T-helper 2 cell treated with Interferon-gamma antibody and Interleukin-4, amounts not matched to agents 100 ng/mL and 5 ng/mL, for 36 hours (primary cell): ENCODE measurements around the gene ZNHIT6. TPM values are rescaled to one million over a fixed set of nuclear protein-coding genes. Genes with fewer than 3 reads are reported as not detected.

ENCODE experiments used
- intact Hi-C: fragments of 100-400 bp; cut with micrococcal nuclease; formaldehyde crosslinking; loops from one replicate; pipeline ENCODE4 v1.15.1; 2023
- total RNA-seq: library from RNA; stranded (reverse); gene quantifications from 2 replicates; pipeline ENCODE4 v1.2.3, GENCODE V29; 2022

The ZNHIT6 gene
- total RNA-seq, 1 donor from 2014 or later = 21.3 TPM

DNA sequence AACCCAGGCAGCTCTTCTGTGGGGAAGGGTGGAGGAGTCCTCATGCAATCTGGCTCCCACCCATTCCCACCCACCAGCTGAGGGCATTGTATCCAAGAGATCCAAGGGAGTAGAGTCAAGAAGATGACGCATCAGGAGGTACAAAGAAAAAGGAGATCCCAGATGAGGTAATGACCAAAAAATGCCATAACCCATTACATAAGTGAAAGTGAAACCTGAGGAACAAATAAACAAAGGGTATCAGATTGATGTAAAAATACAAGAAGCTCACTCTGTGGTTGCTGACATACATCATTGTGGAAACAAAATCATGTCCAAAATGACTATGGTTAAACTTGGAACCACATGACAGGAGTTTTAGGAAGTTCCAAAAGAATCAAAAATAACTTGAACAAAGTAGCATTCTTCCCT, 85.2 kb downstream of the ZNHIT6 start:
- intact Hi-C loops = loop anchor here (5.0 kb wide), 1 partner anchor 84 kb away; the partner anchor contains the start of gene ZNHIT6

DNA sequence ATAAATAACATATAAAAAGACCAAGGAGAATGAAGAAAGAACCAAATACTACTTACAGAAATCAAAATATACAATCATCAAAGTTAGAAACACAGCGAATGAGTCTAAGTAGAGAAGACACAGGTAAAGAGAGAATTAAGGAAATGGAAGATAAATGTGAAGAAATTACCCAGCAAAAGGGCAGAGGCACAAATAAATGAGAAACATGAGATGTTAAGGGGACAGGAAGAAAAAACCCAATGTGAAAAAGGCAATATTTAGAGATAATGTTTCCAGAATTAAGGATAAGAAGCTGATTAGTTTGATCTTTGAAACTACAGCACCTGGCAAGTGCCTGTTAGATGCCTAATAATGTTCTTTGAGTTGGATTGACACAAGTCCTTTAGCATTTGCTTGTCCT, 86.8 kb downstream of the ZNHIT6 start:
- intact Hi-C loops = loop anchor here (5.0 kb wide), 1 partner anchor 86 kb away; the partner anchor contains the start of gene ZNHIT6

DNA sequence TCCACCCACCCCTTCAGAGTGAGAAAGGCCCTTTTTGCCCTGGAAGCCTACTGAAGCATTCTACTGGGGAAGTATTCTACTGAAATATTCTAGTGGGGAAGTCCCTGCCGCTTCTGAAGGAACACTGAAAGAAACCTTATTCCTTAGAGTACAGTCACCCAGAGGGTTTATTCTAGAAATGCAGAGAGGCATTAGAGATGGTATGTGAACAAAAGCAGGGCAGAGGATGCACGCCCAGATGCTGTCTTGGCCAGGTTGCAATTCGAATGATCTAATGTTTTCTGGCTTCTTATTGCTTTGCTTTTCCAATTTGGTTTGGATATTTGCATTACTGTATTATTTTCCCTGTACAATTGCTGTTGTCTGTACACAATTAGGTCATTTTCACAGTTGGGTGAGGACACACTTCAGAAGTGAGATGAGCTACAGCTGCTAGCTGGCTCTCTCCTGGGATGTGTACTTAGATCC, 90.6 kb downstream of the ZNHIT6 start:
- intact Hi-C loops = no loop called here

DNA sequence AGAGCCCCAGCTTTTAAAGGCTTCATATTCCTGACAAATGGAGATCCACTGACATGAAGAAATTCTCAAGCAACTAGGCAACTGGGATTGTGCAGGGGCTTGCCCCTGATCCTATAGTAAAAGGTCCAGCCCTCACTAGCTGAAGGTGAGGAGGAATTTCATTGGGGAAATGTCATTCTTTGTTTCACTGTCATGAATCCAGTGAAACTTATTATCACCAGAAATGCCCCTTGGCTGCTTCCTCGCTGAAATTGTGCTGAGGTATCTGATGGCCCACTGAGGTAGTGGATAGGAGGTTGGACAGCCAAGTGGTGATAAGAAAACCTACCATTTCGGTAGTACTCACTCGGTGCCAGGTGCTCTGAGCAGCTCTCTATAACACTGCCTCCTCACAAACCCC, 91.5 kb downstream of the ZNHIT6 start:
- intact Hi-C loops = no loop called here

DNA sequence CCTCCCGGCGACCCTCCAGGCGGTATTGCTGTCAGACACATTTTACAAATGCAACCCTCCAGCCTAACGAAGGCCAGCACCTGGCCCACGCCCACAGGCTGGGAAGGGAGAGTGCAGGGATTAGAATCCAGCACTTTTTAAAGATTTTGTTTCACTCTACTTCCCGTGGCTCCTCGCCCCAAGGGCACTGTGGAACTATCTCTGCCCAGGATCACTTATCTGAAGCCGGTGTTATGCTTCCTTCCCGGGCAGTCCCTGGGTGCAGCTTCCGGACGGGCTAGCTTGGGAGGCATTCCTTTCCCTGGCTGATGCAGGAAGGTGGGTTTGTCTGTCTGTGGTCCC, 91.9 kb downstream of the ZNHIT6 start:
- intact Hi-C loops = no loop called here

DNA sequence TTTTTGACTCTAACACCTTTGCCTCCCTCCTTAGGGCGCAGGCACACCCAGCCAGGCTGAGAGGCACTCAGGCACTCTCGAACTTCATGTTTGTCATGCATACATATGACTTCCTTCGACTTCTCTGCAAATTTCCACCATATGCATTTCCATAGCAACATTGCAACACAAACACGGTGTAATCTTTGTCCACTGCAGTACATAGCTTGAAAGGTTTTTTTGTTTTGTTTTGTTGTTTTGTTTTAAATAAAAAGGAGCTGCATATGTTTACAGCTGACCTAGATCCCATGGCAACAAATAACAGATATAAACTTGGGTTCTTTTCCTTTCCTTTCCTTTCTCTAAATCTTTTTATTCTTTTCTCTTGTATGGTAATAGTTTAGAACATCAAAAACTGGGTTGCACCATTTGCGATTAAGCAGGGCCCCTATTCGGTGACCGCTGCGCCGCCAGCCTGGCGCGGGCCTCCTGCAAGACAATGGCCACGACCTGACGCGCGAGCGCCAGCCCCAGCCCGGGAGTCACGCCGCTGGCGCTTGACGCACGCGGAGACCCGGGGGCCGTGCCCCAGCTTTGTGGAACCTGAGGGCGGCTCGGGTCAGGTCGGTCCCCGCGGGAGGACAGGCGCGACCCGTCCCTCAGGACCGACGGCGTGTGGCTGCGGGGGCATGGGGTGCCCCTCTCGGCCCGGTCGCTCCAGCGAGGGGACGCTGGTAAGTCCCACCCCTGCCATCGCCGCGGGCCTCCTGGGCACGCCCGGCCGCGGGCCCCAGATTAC, 92.5 kb downstream of the ZNHIT6 start:
- intact Hi-C loops = no loop called here

DNA sequence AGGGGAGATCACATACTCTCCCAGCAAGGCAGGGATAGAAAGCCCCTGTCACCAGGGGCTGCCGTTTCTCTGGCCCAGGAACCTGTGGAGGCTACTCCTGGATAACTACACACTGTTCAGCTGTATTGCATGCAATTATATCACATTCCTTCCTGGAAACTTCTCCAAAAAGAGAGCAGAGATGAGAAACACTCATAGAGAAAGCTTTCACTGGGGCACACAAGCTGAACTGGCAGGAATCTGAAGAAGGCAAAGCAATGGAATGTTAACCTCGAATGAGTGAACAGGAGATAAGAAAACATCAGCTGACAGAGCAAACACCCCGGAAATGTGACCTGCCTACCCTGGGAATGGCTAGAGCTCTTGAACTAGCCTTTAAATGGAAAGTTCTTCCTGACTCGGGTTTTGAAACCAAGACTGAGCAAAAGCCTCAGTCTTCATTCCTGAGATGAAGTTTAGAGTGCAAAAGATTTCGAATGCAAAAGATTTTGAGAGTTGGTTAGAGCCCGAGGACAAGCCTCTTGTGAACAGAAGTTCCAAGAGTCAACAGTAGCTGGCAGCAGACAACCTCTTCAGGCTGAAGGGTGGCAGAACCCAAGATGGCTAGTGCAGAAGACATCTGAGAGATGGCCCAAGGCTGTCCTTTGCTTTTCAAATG, 95.4 kb downstream of the ZNHIT6 start:
- intact Hi-C loops = loop anchor here (2.0 kb wide), 1 partner anchor 406 kb away; no protein-coding TSS in a partner anchor

DNA sequence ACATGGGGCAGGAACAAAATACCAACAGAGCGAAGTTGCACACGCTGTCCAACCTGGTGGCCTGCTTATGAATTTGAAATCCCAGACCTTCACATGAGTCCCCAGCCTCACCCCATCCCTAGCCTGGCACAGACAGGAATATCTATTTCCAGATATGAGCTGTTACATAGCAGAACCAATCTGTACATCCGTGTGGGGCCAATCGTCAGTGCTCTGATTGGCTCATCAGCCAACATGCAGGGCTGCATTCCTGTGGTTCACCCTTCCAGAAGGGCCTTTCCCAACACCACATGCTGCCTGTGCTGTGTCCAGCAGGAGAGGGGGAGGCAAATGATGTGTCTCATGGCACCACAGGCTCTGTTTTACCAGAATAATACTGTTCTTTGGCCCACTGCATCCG, 96.4 kb downstream of the ZNHIT6 start:
- intact Hi-C loops = loop anchor here (2.0 kb wide), 1 partner anchor 407 kb away; no protein-coding TSS in a partner anchor

DNA sequence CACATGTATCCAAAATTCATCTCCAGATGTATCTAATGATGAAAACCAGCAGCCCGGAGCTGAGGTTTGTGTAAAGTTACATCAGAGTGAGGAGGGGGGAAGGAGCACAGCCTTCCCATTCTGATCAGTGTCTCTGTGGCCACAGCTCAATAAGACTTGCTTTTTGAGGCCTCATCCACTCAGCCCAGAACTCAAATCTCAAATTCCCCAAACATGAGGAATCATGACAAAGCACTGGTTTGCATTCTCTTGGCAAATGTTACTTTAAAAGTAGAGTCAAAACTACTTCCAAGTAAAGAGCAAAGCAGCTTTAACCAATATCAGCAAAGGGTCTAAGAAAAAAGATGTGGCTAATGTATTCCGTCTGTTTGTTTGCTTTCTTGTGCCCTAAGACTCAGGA, 96.8 kb downstream of the ZNHIT6 start:
- intact Hi-C loops = no loop called here

DNA sequence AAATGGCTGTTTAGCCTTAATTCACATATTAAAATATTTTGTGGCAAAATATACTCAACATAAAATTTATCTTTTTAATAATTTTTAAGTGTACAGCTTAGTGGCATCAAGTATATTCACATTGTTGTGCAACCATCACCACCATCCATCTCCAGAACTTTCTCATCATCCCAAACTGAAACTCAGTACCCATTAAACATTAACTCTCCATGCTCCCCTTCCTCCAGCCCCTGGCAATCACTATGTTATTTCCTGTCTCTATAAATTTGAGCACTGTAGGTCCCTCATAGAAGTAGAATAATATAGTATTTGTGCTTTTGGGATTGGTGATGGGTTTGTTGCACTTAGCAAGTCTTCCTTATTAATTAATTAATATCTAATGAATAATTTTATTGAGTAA, 98.3 kb downstream of the ZNHIT6 start:
- intact Hi-C loops = no loop called here

DNA sequence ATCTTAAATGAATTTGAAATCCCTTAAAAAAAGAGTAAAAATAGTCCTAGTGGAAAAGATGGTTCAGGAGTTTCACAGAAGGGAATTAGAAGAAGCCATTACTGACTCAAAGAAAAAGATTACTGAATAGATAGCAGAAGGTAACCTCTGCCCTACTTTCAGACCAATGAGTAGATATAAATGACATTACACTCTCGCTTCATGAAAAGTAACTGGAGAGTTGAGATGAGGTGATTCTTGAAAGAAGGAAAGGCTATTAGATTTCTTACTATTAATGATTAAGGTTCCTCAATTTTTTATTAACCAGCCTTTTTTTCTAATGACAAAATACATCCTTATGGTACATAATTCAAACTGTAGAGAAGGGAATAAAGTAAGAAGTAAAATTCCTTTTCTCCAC, 99.4 kb downstream of the ZNHIT6 start:
- intact Hi-C loops = no loop called here

DNA sequence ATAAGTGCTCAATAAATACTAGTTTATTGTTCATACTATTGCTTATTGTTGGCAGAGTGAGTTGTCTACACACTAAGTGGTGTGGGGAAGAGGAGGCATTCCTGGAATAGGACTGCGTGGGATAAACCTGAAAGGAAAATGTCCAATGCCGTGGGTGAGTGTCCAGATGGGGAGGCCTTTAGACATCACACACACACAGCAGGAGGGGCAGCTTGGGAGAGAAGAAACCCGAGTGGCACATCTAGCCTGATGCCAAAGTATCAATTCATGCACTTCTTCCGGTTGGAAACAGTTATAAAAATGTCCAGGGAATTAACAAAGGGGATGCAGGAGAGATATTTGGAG, 100.3 kb downstream of the ZNHIT6 start:
- intact Hi-C loops = no loop called here

DNA sequence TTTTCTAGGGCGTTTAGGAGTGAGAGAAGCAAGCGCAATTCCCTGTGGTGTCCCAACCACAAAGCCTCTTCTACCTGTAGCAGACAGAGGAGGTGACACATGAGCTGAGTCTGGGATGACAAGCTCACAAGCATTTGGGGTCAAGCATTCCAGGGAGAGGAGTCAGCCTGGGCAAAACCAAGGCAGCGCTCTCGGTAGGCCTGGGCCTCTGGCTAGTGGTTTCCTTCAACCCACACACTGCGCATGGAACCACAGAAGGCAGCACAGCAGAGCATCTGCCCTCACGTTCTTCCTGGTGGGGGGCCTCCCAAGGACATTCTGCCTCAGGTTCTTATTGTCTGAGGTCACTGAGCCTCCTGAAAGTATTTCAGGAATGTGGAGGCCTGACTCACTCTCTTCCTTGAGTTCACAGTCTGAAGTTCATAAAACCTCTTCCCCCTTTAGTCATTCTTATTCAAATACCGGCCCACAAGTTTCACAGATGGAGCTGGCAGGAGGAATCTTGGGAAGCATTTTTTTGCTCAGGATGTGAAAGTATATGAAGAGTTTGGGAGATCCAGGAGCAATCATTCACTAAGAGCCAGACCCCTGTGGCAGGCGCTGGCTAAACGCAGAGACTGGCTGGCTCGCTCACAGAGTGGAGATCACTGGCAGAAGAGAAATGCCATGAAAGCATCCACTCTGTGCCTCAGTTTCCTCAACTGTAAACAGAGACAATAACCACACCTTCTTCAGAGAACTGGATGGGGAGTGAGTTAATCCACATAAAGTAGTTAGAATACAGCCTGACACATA, 100.9 kb downstream of the ZNHIT6 start:
- intact Hi-C loops = no loop called here

DNA sequence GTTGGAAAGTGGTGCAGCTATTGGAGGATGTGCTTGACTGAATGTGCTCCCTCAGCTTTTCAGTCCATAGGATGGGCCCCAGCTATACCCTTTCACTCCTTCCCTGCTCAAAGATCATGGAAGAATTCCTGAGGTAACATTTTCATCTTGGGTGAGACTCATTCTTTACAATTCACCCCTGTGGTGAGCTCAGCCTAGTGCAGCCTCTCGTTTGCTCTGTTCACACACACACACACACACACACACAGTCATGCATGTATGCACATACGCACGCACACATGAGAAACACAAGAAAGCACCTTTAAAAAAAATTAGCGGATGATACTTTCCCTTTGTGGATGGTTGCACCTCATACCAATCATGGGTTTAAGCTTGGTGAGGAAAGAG, 101.8 kb downstream of the ZNHIT6 start:
- intact Hi-C loops = no loop called here

DNA sequence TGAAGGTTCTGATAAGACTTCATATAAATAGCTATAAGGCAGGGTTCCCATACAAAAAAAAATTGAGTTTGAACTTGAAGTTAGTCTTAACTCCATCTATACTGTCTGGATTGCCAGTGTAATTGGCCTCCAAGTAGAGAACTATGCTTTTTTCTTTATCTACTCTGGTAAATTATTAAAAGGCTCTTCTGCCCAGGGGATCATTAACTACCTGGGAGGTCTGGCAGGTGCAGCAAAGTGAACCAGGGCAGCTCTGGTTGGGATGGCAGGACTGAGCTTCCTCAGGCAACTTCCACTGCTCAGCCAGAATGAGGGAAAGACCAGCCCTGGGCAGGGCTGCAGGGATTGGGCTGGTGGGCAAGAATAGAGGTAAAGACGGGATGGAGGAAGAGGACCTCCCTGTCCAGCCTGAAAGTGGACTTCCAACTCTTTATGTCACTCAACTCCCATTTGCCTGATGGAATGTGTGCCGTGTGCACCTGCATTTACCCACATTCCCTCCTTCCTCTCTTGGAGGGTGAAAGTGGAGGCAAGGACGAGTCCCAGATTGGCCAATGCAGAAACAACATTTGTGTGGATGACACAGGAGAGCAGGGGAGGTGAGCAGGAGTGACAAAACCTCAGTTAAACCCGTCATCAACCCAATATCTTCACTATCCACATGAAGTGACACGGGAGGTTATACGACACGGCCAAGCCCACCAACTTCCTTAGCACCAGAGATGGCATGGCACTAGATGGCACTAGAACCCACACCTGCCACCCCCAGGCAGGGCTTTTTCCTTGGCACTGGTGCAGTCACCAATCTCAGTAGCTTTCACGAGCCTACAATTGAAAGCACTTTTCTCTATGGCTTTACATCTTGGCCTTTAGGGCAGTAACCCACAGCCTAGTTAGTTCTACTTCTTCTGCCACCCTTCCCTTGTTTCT, 102.5 kb downstream of the ZNHIT6 start:
- intact Hi-C loops = no loop called here

DNA sequence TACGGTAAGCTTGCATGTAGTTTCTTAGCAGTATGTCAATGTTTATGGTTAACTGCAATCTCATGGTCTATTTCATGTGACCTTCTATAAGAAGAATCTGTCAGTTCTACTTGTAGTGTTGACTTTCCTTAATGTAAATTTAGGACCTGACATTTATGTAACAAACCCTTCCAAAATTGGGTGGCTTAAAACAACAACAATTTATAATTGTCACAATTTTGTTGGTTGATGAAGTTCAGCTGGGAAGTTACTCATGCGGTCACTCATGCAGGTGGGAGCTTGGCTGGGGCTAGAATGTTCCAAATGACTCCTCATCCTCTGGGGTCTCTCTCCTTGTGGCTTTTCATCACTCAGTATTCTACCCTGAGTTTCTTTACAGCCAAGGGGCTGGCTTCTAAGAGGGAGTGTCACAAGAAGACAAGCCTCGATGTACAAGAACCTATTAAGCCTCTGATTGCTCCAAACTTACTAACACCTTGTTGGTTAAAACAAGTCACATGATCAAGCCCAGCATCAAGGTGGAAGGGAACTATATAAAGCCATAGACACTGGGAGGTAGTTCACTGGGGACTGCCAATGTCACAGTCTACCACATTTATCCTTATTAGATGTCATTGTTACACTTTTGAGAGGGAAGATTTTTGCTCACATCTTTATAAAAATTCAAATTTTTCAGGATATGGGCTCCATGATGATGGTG, 103.8 kb downstream of the ZNHIT6 start:
- intact Hi-C loops = no loop called here

DNA sequence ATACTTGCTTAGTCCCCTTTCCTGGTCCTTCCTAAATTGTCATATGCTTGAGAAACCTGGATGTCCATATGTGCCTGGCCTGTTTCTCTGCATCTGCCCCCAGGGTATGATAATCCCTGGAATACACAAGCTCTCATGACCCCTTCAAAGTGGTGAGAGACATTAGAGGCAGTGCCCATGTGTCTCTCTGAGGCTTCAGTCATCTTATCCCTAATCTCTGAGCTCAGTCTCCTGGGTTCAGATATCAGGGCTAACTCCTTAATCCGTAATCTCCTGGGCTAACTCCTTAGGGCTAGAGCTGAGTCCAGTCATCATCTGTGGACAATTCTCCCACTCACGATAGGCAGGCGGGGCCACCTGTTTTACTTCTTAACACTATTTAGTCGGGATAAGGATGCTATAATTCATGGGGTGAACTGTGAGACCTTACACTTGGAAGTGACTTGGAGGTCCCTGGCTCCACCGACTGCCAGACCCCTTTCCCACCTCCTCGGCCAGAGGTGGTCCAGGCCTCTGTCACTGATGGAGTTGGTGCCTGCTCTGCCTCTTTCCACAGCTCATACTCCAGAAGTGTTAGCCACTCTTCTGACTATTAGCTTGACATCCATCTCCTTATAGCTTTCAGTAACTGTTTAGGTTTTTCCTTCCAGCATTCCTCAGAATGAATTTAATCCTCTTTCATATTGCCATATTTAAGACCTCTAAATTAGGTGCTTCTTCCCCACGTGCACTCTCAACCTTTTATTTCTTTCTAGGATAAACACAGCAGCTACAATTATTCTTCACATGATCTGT, 105.0 kb downstream of the ZNHIT6 start:
- intact Hi-C loops = no loop called here

DNA sequence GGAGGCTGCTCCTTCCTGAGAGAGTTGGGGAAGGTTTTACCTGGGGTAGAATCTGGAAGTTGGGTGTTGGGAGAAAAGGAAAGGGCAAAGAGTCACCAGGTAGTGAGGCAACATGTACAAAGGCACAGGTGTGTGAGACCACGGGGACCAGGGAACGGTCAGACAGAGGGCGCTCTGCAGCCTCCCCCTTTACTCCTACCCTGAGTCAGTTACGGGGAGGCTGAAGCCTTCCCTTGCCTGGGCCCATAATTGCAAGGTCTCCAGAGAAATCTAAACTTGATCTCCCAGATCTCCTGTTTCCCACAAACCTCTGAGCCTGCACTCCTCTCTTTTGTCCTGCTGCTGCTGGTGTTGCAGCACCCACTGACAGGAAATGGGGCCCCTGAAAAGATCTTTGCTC, 105.7 kb downstream of the ZNHIT6 start:
- intact Hi-C loops = no loop called here

DNA sequence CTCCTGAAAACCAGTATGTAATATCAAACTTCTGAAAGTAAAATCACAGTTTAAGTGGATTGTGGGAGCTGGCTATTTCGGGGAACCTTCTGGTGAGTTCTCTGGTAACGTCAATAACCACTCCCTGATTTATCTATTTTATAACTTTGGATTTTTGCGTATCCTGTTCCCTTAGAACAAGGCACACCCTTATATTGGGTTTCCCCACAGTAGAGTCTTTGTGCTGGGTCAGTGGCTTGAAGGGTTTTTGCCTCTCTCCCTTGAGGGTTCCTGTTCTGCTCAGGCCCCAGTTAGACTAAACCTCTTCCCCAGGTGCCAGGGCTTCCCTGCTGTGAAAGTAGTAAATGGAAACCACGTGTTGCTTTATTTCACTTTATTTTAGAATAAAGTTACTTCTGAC, 106.3 kb downstream of the ZNHIT6 start:
- intact Hi-C loops = no loop called here

DNA sequence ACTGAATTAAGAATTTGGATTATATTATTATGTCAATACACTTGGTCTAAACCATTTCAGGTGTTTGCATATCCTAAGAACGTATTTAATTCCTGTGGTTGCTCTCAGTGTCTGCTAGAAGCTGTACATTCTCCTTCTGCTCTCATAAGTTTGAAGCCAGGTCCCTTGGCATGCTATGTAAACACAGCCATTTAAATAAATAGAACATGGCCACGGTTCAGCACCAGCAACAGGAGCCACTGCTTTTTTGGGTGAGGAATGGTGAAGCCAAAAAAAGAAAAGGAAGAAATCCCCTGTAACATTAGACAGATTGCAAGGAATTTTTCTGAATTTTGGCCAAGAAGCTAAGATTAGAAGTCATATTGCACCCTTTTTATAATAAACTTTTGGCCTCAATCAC, 108.6 kb downstream of the ZNHIT6 start:
- intact Hi-C loops = no loop called here
